C4-2B (cell line): ENCODE measurements around the gene TSGA10.

Source experiments
- ZFX ChIP-seq: fragments of 450-650 bp; IDR thresholded peaks from 2 replicates; pipeline ENCODE4 v1.6.1; 2017
- TF ChIP-seq, protein P1 (sequence below): fragments of 450-650 bp; conservative IDR thresholded peaks from 2 replicates; pipeline ENCODE4 v1.5.1; 2017; ENCODE audit warnings: mild to moderate bottlenecking

DNA sequence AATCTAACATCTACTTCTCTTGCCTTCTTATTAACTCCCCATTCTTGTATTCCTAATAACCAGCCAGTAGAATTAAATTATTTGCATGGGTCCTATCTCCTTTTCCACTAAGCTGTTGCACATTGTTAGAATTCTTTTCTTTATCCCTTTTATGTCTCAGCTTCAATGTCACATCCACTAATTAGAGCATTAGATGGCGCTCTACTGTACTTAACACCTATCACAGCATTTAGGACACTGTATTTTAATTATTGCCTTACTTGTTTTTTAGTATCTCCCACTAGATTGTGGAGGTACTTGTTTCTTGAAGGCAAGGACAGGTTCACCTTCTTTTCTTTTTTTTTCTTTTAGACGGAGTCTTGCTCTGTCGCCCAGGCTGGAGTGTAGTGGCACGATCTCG, 3.9 kb upstream of the TSGA10 start:
- TF ChIP-seq, protein P1, sequence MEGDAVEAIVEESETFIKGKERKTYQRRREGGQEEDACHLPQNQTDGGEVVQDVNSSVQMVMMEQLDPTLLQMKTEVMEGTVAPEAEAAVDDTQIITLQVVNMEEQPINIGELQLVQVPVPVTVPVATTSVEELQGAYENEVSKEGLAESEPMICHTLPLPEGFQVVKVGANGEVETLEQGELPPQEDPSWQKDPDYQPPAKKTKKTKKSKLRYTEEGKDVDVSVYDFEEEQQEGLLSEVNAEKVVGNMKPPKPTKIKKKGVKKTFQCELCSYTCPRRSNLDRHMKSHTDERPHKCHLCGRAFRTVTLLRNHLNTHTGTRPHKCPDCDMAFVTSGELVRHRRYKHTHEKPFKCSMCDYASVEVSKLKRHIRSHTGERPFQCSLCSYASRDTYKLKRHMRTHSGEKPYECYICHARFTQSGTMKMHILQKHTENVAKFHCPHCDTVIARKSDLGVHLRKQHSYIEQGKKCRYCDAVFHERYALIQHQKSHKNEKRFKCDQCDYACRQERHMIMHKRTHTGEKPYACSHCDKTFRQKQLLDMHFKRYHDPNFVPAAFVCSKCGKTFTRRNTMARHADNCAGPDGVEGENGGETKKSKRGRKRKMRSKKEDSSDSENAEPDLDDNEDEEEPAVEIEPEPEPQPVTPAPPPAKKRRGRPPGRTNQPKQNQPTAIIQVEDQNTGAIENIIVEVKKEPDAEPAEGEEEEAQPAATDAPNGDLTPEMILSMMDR, result peak; percentile 6
- TF ChIP-seq ZFX, result no peak
